GM21526 (cell line): ENCODE results near the gene PLSCR3.
"Not testable (repeated sequence)": the region's sequence is repeated elsewhere in the genome, so short reads cannot be mapped to it uniquely, and the experiment has no call there.

Source experiments
- ATAC-seq: cut with Tn5 transposase; IDR thresholded peaks from one replicate; pipeline ENCODE4 v1.9.1; 2021; ENCODE audit warnings: moderate library complexity; ENCODE audit not compliant: unreplicated experiment, low FRiP score

PLSCR3 gene

DNA sequence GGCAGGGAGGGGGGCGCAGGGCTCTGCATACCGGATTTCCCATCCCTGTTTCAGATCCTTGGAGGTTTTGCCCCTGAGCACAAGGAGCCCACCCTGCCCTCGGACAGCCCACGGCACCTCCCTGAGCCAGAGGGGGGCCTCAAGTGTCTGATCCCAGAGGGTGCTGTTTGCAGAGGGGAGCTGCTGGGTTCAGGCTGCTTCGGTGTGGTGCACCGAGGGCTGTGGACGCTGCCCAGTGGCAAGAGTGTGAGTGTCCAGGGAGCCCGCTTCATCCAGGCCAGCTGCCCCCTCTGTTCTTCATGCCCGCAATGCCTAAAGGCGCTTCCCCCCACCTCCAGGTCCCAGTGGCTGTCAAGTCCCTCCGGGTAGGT, 11.0 kb downstream of the PLSCR3 start:
- no peak for ATAC-seq

- ATAC-seq, result no peak
Observed at GRCh38 chr17:7382901-7383300, 11.4 kb downstream of the PLSCR3 start.

DNA sequence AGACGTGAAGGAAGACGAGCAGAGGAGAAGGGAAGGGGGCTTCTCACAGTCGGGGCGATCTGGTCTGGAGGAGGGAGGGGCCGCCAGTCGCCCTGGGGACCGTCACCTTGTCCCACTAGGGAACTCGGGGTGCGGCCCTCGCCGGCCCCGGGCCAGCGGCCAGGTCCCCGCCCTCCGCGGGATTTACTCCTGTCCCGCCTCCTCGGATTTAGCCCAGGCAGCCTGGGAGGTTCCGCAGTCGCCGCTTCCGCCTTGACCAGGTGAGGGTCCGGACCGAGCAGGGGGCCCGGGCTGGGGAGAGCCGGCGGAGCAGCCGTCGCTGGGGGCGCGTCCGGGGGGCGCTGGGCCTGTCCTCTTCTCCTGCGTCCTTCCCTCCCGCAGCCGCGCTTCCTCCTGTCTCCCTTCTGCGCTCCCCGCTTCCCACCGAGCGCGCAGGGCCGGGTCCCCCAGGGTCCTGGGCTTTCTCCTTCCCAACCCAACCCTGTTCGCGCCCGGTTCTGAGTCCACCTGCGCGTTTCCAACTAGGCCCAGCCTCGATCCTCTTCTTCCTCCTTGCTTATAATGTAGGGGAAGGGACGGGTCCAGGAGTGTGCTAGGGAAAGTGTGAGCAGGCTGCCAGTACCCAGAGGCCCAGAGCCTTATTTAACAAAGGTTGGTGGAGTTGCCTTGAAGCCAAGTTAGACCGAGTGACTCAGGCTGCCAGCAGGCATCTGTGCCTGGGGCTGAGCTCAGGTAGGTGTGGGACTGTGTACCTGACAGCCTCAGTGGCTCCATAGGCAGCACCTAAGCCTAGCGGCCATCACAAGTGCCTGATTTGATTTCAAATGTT, 13.3 kb downstream of the PLSCR3 start, which contains the start of gene TNK1:
TNK1 (plus strand) TSS at position 235 of the 829 bp plus-strand sequence. CDS start 1,838 bp downstream, outside the sequence.
- no peak for ATAC-seq

DNA sequence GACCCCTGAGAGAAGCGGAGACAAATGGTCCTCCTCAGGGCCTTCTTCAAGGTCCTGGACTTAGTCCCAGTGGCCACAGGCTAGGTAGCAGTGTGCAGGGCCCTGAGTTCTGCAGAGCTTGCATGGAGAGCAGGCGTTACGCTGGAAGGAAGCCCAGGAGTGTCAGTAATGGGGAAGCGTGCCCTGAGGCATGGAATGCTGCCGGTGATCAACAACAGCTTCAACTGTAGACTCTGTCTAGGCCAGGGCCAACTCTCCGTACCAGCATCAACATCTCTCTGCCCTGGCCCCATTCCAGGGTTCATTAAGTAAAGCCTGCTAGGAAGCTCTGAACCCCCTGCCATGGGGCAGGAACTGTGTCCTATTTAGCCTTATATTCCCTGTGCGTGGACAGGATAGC, 14.0 kb downstream of the PLSCR3 start:
- ATAC-seq, result no peak

DNA sequence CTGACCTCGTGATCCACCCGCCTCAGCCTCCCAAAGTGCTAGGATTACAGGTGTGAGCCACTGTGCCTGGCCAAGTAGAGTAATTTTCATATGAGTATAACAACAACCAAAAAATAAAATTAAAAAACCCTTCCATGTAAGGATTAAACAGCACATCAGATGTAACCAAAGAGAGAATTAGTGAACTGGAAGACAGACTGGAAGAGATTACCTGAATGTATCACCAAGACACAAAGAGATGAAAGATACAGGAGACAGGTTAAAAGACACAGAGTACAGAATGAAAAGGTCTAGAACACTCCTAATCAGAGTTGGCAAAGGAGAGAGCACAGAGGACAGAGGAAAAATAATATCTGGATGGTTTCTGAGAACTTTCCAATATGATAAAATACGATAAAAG, 15.2 kb downstream of the PLSCR3 start:
- no peak for ATAC-seq

GRCh38 chr17:7374353-7374752, 20.0 kb downstream of the PLSCR3 start:
- ATAC-seq, result no peak

- ATAC-seq, result no peak
Observed at GRCh38 chr17:7370853-7371252, 23.5 kb downstream of the PLSCR3 start.

GRCh38 chr17:7369825-7370224, 24.5 kb downstream of the PLSCR3 start:
- no peak for ATAC-seq

DNA sequence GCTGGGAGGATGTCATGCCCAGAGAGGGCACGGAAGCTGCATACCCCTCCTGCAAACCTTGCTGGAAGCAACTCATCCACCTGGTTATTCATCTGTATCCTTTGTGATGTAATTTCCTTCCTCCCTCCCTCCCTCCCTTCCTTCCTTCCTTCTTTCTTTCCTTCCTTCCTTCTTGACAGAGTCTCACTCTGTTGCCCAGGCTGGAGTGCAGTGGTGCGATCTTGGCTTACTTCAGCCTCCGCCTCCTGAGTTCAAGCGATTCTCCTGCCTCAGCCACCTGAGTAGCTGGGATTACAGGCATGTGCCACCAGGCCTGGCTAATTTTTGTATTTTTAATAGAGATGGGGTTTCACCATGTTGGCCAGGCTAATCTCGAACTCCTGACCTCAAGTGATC, 25.7 kb downstream of the PLSCR3 start:
- ATAC-seq, result not testable (repeated sequence)

DNA sequence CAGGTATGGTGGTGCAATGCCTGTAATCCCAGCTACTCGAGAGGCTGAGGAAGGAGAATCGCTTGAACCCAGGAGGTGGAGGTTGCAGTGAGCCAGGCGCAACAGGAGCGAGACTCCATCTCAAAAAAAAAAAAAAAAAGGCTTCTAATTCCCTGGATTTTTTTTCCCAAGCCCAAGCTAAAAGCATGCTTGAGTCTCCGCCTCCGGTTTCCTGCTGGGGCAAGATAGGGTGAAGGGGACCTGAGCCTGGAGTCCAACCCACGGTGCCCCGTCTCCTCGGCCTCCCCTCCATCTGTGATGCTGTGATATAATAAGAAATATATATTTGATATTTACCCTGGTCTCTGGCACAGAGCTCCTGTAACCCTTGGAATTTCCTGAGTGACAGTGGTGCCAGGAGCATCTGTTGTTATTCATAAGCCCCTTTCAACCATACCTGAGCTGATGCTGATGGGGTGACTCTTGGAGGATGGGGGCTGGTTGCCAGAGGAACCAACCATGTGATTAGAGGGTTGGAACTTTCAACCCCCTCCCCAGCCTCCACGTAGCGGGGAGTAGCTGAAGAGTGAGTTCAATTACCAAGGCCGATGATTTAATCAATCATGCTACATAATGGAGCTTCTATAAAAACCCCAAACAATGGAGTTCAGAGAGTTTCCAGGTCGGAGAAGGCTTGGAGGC, 26.3 kb downstream of the PLSCR3 start:
- ATAC-seq, result no peak

GRCh38 chr17:7367083-7367482, 27.2 kb downstream of the PLSCR3 start:
- no peak for ATAC-seq

GRCh38 chr17:7365963-7366362, 28.4 kb downstream of the PLSCR3 start:
- not testable (repeated sequence) for ATAC-seq

- no peak for ATAC-seq
Observed at GRCh38 chr17:7363311-7363710, 31.0 kb downstream of the PLSCR3 start.

GRCh38 chr17:7361906-7362305, 32.4 kb downstream of the PLSCR3 start:
- no peak for ATAC-seq

GRCh38 chr17:7357381-7357780, 36.9 kb downstream of the PLSCR3 start:
- no peak for ATAC-seq

DNA sequence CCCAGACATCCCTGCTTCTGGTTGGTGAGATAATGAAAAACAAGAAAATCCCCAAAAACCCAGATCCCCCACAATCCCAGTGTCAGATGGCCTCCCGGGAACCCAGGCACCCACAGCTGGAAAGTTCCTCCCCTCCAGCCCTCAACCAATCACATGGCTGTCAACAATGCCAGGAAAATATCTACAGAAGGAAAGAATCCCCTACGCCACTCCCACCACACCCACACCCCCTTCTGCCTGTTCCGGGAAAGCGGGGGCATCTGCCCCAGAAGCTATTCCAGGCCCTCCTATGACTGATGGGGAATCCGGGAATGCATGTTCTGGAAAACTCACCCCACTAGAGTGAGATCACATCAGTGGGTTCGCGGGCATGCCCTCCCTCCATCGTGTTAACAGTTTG, 37.6 kb downstream of the PLSCR3 start:
- no peak for ATAC-seq

DNA sequence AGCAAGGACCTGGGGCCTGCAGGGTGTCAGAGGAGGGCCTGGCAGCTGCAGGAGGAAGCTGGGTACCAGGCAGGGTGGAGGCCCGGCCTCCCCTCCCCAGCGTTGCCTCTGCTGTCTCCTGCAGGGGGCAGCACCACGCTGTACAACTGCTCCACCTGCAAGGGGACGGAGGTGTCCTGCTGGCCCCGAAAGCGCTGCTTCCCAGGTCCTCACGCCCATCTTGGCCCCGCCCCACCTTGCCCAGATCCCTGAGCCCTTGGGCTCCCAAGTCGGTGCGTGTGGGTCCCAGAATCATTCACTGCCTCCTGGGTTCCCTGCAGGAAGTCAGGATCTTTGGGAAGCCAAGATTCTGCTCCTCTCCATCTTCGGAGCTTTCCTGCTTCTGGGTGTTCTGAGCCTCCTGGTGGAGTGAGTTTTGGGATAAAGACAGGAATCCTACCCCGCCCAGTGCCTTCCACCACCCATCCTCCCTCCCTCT, 38.2 kb downstream of the PLSCR3 start:
- no peak for ATAC-seq

DNA sequence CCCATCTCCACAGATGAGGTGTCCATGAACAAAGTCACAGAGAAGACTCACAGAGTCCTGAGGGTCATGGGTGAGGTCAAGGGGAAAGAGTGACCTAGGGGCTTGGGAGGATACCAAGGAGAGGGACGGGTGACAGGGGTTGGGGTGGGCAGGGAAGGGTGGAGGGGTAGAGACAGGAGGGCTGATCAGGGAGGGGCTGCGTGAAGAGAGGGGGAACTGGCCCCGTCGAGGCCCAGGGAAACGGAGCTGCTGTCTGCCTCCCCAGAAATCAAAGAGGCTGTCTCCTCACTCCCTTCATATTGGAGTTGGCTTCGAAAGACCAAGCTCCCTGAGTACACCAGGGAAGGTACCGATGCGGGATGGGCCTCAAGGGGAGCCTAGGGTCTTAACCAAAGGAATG, 38.8 kb downstream of the PLSCR3 start:
- ATAC-seq, result no peak

- no peak for ATAC-seq
Observed at GRCh38 chr17:7355053-7355452, 39.3 kb downstream of the PLSCR3 start, which contains the start of gene TMEM95. TMEM95 (plus strand) TSS chr17:7355156; CDS start chr17:7355205, 49 bp downstream.

DNA sequence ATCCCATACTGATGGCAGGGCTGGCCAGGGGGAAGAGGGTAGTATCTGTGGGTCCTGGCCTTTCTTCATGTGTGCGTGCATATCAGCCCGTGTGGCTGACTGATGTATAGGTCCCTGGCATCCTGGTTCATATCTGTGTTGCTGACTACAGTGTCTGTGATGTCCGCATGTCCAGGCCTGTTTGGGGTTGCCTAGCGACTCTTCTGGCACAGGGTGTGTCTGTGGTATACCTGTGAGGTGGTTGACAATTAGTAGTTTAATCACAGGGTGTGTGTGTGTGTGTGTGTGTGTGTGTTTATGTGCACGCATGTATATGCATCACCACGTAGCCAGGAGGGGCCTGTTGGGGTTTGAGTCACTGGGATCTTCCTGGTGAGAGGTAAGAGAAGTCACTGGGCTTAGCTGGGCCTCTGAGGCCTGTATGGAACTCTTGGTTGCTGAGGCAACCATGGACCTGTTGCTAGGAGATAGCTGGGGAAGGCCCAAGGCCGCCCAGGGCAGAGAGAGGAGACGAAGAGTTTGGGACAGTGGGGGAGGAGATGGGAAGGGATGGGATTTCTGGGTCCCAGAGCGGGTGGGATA, 40.0 kb downstream of the PLSCR3 start:
- no peak for ATAC-seq

GRCh38 chr17:7352910-7353635, 41.3 kb downstream of the PLSCR3 start:
- ATAC-seq, result no peak
